ENCODE measurements around the gene FOXO1.

Gene FOXO1

DNA sequence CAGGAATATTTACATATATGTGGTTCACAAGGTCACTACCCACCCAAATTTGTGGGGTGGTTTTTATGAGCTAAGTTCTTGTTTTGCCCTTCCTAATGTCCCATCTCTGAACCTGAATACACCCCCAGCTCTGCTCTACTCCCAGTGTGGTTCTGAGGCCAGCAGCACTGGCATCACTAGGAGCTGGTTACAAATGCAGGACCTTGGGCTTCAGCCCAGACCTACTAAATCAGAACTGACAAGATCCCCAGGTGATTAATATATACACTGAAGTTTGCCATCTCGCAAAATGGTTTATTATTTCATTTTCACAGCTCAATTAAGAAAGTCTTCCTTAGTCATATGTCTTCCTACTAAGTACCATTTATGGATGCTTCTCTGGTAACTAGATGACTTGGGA, 67.9 kb downstream of the FOXO1 start:
- Histone ChIP-seq H3K4me3 (ENCODE audit: low read length, poor library complexity, severe bottlenecking) (no peak overlapping the region), H4K20me1 (ENCODE audit: insufficient read depth, low read length, poor library complexity, severe bottlenecking) (no peaks in the 10 kb centered on the region), H3K9me2 (replicated peaks; ENCODE audit: low read depth, low read length) (no peaks in the 10 kb centered on the region), H3K9ac (ENCODE audit: low read depth, low read length, poor library complexity, severe bottlenecking) (no peak overlapping the region), H3K27me3 (ENCODE audit: insufficient read depth, low read length, poor library complexity, severe bottlenecking) (no peaks in the 10 kb centered on the region), H3K9me3 (ENCODE audit: insufficient read depth, low read depth, low read length) (no peaks in the 10 kb centered on the region), H3K4me2 (ENCODE audit: low read depth, low read length, poor library complexity, severe bottlenecking) (no peak overlapping the region), H3K36me3 (ENCODE audit: insufficient read depth, low read length) (no peaks in the 10 kb centered on the region), H2AFZ (ENCODE audit: low read length) (no peak overlapping the region), H3F3A (ENCODE audit: low read depth) (no peaks in the 10 kb centered on the region), H3K4me1 (ENCODE audit: insufficient read depth, low read length, poor library complexity, severe bottlenecking) (peaks cover 16% of the 10 kb centered on the region), H3K79me2 (ENCODE audit: insufficient read depth, low read length) (0 out of 2 replicates have a peak, but pooled peaks cover 3% of the 10 kb centered on the region)
- no peak for TF ChIP-seq EZH2phosphoT487 (IDR thresholded peaks at IDR 0.05; ENCODE audit: borderline replicate concordance)

DNA sequence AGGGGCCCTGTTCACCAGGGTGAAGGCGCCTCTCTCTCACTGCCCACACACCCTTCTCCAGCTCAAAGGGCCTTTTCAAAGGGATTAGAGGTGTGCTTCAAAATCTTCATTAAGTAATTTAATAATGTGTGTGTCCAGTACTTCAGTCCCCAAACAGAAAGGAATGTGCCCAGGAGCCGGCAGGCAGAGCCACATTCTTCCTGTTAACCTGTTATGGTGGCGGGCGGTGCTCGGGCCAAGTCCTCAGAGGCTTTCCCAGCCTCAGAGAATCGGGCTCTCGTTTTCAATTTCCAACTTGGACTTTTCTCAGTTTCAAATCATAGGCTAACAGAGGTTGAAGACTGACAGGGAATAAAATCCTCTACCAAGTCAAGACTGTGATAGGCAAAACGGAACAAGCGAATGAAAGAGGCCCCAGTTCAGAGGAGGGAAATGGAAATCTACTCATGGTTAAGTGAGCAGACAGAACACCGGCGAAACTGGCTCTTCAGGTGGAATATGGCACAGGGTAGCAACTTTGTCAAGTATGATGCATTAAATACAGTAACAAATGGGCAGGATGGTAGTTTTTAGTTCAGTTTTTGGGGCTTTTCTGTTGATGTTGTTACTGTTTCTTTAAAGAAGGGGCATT, 68.6 kb downstream of the FOXO1 start:
- Histone ChIP-seq H3K4me1 (ENCODE audit: insufficient read depth, low read length, poor library complexity, severe bottlenecking) (peaks cover 16% of the 10 kb centered on the region), H3K9ac (ENCODE audit: low read depth, low read length, poor library complexity, severe bottlenecking) (no peak overlapping the region), H3K9me2 (replicated peaks; ENCODE audit: low read depth, low read length) (no peaks in the 10 kb centered on the region), H3K36me3 (ENCODE audit: insufficient read depth, low read length) (no peaks in the 10 kb centered on the region), H3K27me3 (ENCODE audit: insufficient read depth, low read length, poor library complexity, severe bottlenecking) (no peaks in the 10 kb centered on the region), H3K79me2 (ENCODE audit: insufficient read depth, low read length) (0 out of 2 replicates have a peak, but pooled peaks cover 3% of the 10 kb centered on the region), H3F3A (ENCODE audit: low read depth) (no peaks in the 10 kb centered on the region), H2AFZ (ENCODE audit: low read length) (no peak overlapping the region), H3K4me2 (ENCODE audit: low read depth, low read length, poor library complexity, severe bottlenecking) (no peak overlapping the region), H3K9me3 (ENCODE audit: insufficient read depth, low read depth, low read length) (no peaks in the 10 kb centered on the region), H4K20me1 (ENCODE audit: insufficient read depth, low read length, poor library complexity, severe bottlenecking) (no peaks in the 10 kb centered on the region), H3K4me3 (ENCODE audit: low read length, poor library complexity, severe bottlenecking) (no peak overlapping the region)
- TF ChIP-seq, protein P1, sequence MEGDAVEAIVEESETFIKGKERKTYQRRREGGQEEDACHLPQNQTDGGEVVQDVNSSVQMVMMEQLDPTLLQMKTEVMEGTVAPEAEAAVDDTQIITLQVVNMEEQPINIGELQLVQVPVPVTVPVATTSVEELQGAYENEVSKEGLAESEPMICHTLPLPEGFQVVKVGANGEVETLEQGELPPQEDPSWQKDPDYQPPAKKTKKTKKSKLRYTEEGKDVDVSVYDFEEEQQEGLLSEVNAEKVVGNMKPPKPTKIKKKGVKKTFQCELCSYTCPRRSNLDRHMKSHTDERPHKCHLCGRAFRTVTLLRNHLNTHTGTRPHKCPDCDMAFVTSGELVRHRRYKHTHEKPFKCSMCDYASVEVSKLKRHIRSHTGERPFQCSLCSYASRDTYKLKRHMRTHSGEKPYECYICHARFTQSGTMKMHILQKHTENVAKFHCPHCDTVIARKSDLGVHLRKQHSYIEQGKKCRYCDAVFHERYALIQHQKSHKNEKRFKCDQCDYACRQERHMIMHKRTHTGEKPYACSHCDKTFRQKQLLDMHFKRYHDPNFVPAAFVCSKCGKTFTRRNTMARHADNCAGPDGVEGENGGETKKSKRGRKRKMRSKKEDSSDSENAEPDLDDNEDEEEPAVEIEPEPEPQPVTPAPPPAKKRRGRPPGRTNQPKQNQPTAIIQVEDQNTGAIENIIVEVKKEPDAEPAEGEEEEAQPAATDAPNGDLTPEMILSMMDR (conservative IDR thresholded peaks at IDR 0.05; ENCODE audit: low read length), result no peak
- no peak for TF ChIP-seq EZH2phosphoT487 (IDR thresholded peaks at IDR 0.05; ENCODE audit: borderline replicate concordance)

- Histone ChIP-seq H3K79me2 (ENCODE audit: insufficient read depth, low read length) (peaks cover 3% of the 10 kb centered on the region; the same call in 1 of the 2 replicates), H3K4me3 (ENCODE audit: low read length, poor library complexity, severe bottlenecking) (no peak overlapping the region), H3K9ac (ENCODE audit: low read depth, low read length, poor library complexity, severe bottlenecking) (no peak overlapping the region), H2AFZ (ENCODE audit: low read length) (no peak overlapping the region), H3K27me3 (ENCODE audit: insufficient read depth, low read length, poor library complexity, severe bottlenecking) (no peaks in the 10 kb centered on the region), H3K9me3 (ENCODE audit: insufficient read depth, low read depth, low read length) (no peaks in the 10 kb centered on the region), H4K20me1 (ENCODE audit: insufficient read depth, low read length, poor library complexity, severe bottlenecking) (no peaks in the 10 kb centered on the region), H3F3A (ENCODE audit: low read depth) (no peaks in the 10 kb centered on the region), H3K4me2 (ENCODE audit: low read depth, low read length, poor library complexity, severe bottlenecking) (no peak overlapping the region), H3K4me1 (ENCODE audit: insufficient read depth, low read length, poor library complexity, severe bottlenecking) (peaks cover 16% of the 10 kb centered on the region), H3K9me2 (replicated peaks; ENCODE audit: low read depth, low read length) (no peaks in the 10 kb centered on the region), H3K36me3 (ENCODE audit: insufficient read depth, low read length) (no peaks in the 10 kb centered on the region)
- no peak for TF ChIP-seq EZH2phosphoT487 (IDR thresholded peaks at IDR 0.05; ENCODE audit: borderline replicate concordance)
- TF ChIP-seq, protein P1 (conservative IDR thresholded peaks at IDR 0.05; ENCODE audit: low read length), result no peak
These were observed 70.0 kb downstream of the FOXO1 start for GRCh38 chr13:40596484-40596883.

DNA sequence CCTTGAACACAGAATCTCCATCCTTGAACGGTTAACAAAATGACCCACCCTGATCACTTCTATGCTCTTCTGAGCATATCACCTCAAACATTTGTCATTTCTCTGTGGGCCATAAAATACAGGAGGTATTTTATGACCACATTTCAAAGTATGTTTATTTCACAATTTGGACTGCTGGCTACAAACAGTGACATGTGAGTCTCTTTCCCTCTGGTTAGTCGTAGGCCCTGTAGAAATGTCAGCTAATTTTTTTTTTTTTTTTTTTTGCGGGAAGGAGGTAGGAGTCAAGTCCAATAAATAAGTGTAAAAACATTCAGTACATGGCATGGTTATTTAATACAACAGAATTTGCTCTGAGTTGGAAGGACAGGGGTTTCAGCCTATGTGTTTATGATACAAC, 70.7 kb downstream of the FOXO1 start:
- Histone ChIP-seq H3K9me3 (ENCODE audit: insufficient read depth, low read depth, low read length) (no peaks in the 10 kb centered on the region), H3K79me2 (ENCODE audit: insufficient read depth, low read length) (peaks cover 11% of the 10 kb centered on the region; the same call in 1 of the 2 replicates), H3K4me1 (ENCODE audit: insufficient read depth, low read length, poor library complexity, severe bottlenecking) (peaks cover 23% of the 10 kb centered on the region)

More for the DNA sequence above, 70.7 kb downstream of the FOXO1 start:
- Histone ChIP-seq H4K20me1 (ENCODE audit: insufficient read depth, low read length, poor library complexity, severe bottlenecking) (no peaks in the 10 kb centered on the region), H3K27me3 (ENCODE audit: insufficient read depth, low read length, poor library complexity, severe bottlenecking) (no peaks in the 10 kb centered on the region), H3F3A (ENCODE audit: low read depth) (no peaks in the 10 kb centered on the region), H3K36me3 (ENCODE audit: insufficient read depth, low read length) (no peaks in the 10 kb centered on the region), H3K4me3 (ENCODE audit: low read length, poor library complexity, severe bottlenecking) (no peak overlapping the region), H3K9me2 (replicated peaks; ENCODE audit: low read depth, low read length) (no peaks in the 10 kb centered on the region), H2AFZ (ENCODE audit: low read length) (no peak overlapping the region), H3K4me2 (ENCODE audit: low read depth, low read length, poor library complexity, severe bottlenecking) (no peak overlapping the region), H3K9ac (ENCODE audit: low read depth, low read length, poor library complexity, severe bottlenecking) (no peak overlapping the region)
- TF ChIP-seq, protein P1 (conservative IDR thresholded peaks at IDR 0.05; ENCODE audit: low read length), result no peak
- TF ChIP-seq EZH2phosphoT487 (IDR thresholded peaks at IDR 0.05; ENCODE audit: borderline replicate concordance), result no peak
